ENCODE results near the gene TRAM2. TPM values are rescaled to one million over a fixed set of nuclear protein-coding genes. Genes with fewer than 3 reads are reported as not detected.

Gene TRAM2
- total and polyA plus RNA-seq, 9 of the 15 experiments (the other 6 are each of a cell fraction or from before 2014, with no cell fraction given): 2.6 to 13.3 (median 8.9) TPM

DNA sequence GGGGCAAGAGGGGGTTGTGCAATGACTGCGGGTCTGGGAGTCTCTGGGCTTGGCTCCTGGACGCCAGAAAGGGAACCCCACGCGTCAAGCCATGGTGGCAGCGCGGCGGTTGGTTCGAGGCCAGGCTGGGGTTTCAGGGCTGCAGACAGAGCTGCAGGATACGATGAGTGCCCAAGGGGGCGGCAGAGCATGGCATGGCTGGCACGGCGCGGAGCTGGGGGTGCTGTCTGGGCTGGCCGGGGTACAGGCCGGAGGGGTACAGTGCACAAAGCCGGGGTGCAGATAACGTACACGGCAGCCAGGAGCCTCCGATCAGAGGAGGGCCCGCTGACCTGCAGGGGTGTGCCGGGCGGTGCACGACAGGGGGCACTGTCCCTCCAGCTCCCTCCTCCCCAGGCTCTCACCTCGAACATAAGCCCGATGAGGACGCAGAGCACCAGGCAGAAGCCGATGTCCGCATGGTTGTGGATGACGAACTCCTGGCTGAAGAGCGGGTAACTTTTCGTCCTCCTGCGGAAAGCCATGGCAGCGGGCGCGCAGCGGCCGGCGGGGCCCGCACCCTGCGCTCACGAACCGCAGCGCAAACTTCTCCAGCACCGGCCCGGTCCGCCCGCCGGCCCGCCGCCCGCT, 353 bp downstream of the TRAM2 start (continued):
- TF ChIP-seq, protein P1, sequence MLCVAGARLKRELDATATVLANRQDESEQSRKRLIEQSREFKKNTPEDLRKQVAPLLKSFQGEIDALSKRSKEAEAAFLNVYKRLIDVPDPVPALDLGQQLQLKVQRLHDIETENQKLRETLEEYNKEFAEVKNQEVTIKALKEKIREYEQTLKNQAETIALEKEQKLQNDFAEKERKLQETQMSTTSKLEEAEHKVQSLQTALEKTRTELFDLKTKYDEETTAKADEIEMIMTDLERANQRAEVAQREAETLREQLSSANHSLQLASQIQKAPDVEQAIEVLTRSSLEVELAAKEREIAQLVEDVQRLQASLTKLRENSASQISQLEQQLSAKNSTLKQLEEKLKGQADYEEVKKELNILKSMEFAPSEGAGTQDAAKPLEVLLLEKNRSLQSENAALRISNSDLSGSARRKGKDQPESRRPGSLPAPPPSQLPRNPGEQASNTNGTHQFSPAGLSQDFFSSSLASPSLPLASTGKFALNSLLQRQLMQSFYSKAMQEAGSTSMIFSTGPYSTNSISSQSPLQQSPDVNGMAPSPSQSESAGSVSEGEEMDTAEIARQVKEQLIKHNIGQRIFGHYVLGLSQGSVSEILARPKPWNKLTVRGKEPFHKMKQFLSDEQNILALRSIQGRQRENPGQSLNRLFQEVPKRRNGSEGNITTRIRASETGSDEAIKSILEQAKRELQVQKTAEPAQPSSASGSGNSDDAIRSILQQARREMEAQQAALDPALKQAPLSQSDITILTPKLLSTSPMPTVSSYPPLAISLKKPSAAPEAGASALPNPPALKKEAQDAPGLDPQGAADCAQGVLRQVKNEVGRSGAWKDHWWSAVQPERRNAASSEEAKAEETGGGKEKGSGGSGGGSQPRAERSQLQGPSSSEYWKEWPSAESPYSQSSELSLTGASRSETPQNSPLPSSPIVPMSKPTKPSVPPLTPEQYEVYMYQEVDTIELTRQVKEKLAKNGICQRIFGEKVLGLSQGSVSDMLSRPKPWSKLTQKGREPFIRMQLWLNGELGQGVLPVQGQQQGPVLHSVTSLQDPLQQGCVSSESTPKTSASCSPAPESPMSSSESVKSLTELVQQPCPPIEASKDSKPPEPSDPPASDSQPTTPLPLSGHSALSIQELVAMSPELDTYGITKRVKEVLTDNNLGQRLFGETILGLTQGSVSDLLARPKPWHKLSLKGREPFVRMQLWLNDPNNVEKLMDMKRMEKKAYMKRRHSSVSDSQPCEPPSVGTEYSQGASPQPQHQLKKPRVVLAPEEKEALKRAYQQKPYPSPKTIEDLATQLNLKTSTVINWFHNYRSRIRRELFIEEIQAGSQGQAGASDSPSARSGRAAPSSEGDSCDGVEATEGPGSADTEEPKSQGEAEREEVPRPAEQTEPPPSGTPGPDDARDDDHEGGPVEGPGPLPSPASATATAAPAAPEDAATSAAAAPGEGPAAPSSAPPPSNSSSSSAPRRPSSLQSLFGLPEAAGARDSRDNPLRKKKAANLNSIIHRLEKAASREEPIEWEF (CRISPR knock-in tag; IDR thresholded peaks at IDR 0.05): no peak; the same call in 1 of the 2 replicates
- TF ChIP-seq PCBP1 (IDR thresholded peaks at IDR 0.05; ENCODE audit: low read depth, low read length, poor library complexity, severe bottlenecking) (no peak), GATAD2B (IDR thresholded peaks at IDR 0.05; ENCODE audit: borderline replicate concordance) (no peak), CBX8 (IDR thresholded peaks at IDR 0.05; ENCODE audit: borderline replicate concordance, extremely low read depth, low read depth, low read length, poor library complexity, severe bottlenecking) (no peak), ZNF239 (CRISPR knock-in tag; IDR thresholded peaks at IDR 0.05) (no peak), RNF2 (IDR thresholded peaks at IDR 0.05) (peak; percentile 22; the same call in 1 of the 2 replicates), NFYB (IDR thresholded peaks at IDR 0.05; ENCODE audit: extremely low read depth, insufficient read length) (no peak), ZNF696 (CRISPR knock-in tag; conservative IDR thresholded peaks at IDR 0.05) (no peak), PURB (CRISPR knock-in tag; IDR thresholded peaks at IDR 0.05; ENCODE audit: low read depth) (no peak), ELF4 (CRISPR knock-in tag; IDR thresholded peaks at IDR 0.05) (no peak), RAD51 (IDR thresholded peaks at IDR 0.05; ENCODE audit: borderline replicate concordance, low read depth) (no peak)
- TF ChIP-seq, protein P2, sequence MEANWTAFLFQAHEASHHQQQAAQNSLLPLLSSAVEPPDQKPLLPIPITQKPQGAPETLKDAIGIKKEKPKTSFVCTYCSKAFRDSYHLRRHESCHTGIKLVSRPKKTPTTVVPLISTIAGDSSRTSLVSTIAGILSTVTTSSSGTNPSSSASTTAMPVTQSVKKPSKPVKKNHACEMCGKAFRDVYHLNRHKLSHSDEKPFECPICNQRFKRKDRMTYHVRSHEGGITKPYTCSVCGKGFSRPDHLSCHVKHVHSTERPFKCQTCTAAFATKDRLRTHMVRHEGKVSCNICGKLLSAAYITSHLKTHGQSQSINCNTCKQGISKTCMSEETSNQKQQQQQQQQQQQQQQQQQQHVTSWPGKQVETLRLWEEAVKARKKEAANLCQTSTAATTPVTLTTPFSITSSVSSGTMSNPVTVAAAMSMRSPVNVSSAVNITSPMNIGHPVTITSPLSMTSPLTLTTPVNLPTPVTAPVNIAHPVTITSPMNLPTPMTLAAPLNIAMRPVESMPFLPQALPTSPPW (CRISPR knock-in tag; IDR thresholded peaks at IDR 0.05): no peak
- TF ChIP-seq, protein P3, sequence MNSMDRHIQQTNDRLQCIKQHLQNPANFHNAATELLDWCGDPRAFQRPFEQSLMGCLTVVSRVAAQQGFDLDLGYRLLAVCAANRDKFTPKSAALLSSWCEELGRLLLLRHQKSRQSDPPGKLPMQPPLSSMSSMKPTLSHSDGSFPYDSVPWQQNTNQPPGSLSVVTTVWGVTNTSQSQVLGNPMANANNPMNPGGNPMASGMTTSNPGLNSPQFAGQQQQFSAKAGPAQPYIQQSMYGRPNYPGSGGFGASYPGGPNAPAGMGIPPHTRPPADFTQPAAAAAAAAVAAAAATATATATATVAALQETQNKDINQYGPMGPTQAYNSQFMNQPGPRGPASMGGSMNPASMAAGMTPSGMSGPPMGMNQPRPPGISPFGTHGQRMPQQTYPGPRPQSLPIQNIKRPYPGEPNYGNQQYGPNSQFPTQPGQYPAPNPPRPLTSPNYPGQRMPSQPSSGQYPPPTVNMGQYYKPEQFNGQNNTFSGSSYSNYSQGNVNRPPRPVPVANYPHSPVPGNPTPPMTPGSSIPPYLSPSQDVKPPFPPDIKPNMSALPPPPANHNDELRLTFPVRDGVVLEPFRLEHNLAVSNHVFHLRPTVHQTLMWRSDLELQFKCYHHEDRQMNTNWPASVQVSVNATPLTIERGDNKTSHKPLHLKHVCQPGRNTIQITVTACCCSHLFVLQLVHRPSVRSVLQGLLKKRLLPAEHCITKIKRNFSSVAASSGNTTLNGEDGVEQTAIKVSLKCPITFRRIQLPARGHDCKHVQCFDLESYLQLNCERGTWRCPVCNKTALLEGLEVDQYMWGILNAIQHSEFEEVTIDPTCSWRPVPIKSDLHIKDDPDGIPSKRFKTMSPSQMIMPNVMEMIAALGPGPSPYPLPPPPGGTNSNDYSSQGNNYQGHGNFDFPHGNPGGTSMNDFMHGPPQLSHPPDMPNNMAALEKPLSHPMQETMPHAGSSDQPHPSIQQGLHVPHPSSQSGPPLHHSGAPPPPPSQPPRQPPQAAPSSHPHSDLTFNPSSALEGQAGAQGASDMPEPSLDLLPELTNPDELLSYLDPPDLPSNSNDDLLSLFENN (IDR thresholded peaks at IDR 0.05; ENCODE audit: low read depth in 2 of 2, low read length in 2 of 2): no peak
- TF ChIP-seq, protein P4, sequence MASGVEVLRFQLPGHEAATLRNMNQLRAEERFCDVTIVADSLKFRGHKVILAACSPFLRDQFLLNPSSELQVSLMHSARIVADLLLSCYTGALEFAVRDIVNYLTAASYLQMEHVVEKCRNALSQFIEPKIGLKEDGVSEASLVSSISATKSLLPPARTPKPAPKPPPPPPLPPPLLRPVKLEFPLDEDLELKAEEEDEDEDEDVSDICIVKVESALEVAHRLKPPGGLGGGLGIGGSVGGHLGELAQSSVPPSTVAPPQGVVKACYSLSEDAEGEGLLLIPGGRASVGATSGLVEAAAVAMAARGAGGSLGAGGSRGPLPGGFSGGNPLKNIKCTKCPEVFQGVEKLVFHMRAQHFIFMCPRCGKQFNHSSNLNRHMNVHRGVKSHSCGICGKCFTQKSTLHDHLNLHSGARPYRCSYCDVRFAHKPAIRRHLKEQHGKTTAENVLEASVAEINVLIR (CRISPR knock-in tag; IDR thresholded peaks at IDR 0.05): no peak
